AG04450 (cell line): ENCODE measurements around the gene RHBDL2. TPM values are rescaled to one million over a fixed set of nuclear protein-coding genes. Genes with fewer than 3 reads are reported as not detected.

Source experiments
- CTCF ChIA-PET: fragments of 300-600, 350-600 bp; formaldehyde crosslinking; extraction: SDS; loops from one replicate; lab custom pipeline; 2022; ENCODE audit warnings: antibody characterized with exemption, inconsistent platforms; lab: Charles Lee
- POLR2A ChIA-PET: fragments of 350-600 bp; formaldehyde crosslinking; extraction: SDS; loops from one replicate; lab custom pipeline; 2021; ENCODE audit warnings: antibody characterized with exemption, inconsistent platforms; lab: Yijun Ruan, JAX
- DNase-seq: peaks from one replicate; pipeline ENCODE4 v3.0.0-alpha.2; 2011; ENCODE audit warnings: low read depth, low spot score
- H3K27ac ChIP-seq: one replicate; pipeline ENCODE4 v1.5.1; 2012; ENCODE audit warnings: low read depth, low read length, control low read depth
- H3K27me3 ChIP-seq: one replicate; pipeline ENCODE4 v1.6.0; 2012; ENCODE audit warnings: low read length; ENCODE audit not compliant: control insufficient read depth, insufficient read depth
- H3K4me3 ChIP-seq: 2 replicates; pipeline ENCODE4 v1.5.1; 2011; ENCODE audit warnings: mild to moderate bottlenecking, low read depth, low read length, control low read depth
- H3K9me3 ChIP-seq: 2 replicates; pipeline ENCODE4 v1.5.1; 2012; ENCODE audit warnings: low read length; ENCODE audit not compliant: control insufficient read depth, insufficient read depth
- CTCF ChIP-seq: IDR thresholded peaks from 2 replicates; pipeline ENCODE4 v1.5.1; 2011; ENCODE audit warnings: low read depth, low read length, control low read depth, inconsistent platforms
- polyA plus RNA-seq: library from polyadenylated mRNA; depleted of rRNA; stranded (reverse); fragments of >200 nt; gene quantifications from 2 replicates; pipeline ENCODE4 v1.2.3, GENCODE V29; 2011

Gene RHBDL2
- polyA plus RNA-seq, 1 experiment: 0.33 TPM

- H3K27ac ChIP-seq: no peak overlapping the region
- ChIA-PET POLR2A (no interaction called here), CTCF (no interaction called here)
- H3K4me3 ChIP-seq: no peak overlapping the region
- TF ChIP-seq CTCF: no peak
- H3K9me3 ChIP-seq: no peaks in the 10 kb centered on the region
- no peak for DNase-seq
- H3K27me3 ChIP-seq: no peaks in the 10 kb centered on the region
These were observed 9.1 kb downstream of the RHBDL2 start for GRCh38 chr1:38932571-38932970.

- Histone ChIP-seq H3K27me3 (no peaks in the 10 kb centered on the region), H3K9me3 (no peaks in the 10 kb centered on the region), H3K4me3 (no peak overlapping the region), H3K27ac (no peak overlapping the region)
- CTCF ChIA-PET: interaction anchor here (1.3 kb wide), 1 partner anchor 163 kb away, joined by 3 read pairs; no protein-coding TSS in a partner anchor
- DNase-seq: no peak
- TF ChIP-seq CTCF: no peak
- POLR2A ChIA-PET: interaction anchor here (0.5 kb wide), 1 partner anchor 131 kb away, joined by 3 read pairs; no protein-coding TSS in a partner anchor
These were observed 12.2 kb downstream of the RHBDL2 start for GRCh38 chr1:38929476-38929875.

DNA sequence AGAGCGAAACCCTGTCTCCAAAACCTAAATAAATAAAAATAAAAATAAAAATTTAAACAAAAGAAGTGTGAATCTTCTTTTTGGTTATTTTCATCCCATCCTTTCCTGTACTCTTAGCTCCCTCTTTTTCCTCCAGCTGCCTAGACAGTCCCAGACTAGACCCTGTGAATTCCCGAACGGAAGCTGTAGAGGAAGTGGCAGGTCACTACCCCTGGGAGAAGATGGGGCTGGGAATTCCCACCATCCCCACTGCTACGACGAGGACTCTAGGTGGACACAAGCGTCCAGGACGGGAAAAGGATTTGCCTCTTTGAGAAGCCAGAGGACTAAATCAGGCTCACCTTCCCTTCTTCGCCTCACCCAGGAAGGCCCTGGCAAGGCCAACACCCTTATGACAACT, 12.6 kb downstream of the RHBDL2 start:
- H3K4me3 ChIP-seq: no peak overlapping the region
- TF ChIP-seq CTCF: no peak
- CTCF ChIA-PET: interaction anchor here (1.3 kb wide), 1 partner anchor 163 kb away, joined by 3 read pairs; no protein-coding TSS in a partner anchor
- POLR2A ChIA-PET: interaction anchor here (0.5 kb wide), 1 partner anchor 131 kb away, joined by 3 read pairs; no protein-coding TSS in a partner anchor
- H3K9me3 ChIP-seq: no peaks in the 10 kb centered on the region
- no peaks in the 10 kb centered on the region for H3K27me3 ChIP-seq
- DNase-seq: no peak
- H3K27ac ChIP-seq: no peak overlapping the region

DNA sequence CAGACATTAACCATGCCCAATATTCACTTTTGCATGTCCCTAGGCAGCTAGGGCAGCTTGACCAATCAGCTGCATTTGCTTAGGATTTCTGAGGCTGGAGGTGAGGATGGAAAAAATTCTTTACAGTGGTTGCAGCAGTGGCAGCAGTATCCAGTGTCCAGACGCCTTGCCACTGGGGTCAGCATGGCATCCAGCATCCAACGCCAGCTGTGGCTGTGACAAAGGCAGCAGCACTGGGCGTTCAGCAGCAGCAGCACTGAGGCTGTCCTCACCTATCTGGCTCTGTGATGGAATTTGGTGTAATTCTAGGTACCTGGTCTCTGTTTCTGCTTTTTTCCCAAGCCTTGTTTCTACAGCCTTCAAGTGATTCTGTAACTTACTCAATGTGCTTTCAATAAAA, 15.5 kb downstream of the RHBDL2 start:
- DNase-seq: no peak
- ChIA-PET CTCF (no interaction called here), POLR2A (no interaction called here)
- TF ChIP-seq CTCF: no peak
- no peak overlapping the region for H3K4me3 ChIP-seq
- H3K9me3 ChIP-seq: no peaks in the 10 kb centered on the region
- no peaks in the 10 kb centered on the region for H3K27me3 ChIP-seq
- no peak overlapping the region for H3K27ac ChIP-seq

DNA sequence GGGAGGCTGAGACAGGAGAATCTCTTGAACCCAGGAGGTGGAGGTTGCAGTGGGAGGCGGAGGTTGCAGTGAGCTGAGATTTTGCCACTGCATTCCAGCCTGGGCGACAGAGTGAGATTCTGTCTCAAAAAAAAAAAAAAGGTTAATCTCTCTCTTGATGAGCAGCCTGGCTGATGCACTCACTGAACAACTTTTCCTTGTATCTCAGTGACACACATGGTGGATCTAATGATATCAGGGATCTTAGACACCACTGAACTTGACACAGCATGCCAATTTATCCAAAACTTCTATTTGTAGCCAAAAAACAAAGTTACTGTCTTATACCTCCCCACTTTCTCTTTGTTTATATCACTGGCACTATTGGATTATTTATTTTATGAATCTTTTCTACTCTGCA, 16.2 kb downstream of the RHBDL2 start:
- Histone ChIP-seq H3K4me3 (no peak overlapping the region), H3K9me3 (no peaks in the 10 kb centered on the region), H3K27me3 (no peaks in the 10 kb centered on the region), H3K27ac (no peak overlapping the region)
- ChIA-PET POLR2A (interaction anchor here (0.7 kb wide), 1 partner anchor 66 kb away, joined by 3 read pairs; the partner anchor contains the start of gene RRAGC), CTCF (no interaction called here)
- DNase-seq: no peak
- TF ChIP-seq CTCF: no peak
